ENCODE data around the gene OSBPL10.

DNA sequence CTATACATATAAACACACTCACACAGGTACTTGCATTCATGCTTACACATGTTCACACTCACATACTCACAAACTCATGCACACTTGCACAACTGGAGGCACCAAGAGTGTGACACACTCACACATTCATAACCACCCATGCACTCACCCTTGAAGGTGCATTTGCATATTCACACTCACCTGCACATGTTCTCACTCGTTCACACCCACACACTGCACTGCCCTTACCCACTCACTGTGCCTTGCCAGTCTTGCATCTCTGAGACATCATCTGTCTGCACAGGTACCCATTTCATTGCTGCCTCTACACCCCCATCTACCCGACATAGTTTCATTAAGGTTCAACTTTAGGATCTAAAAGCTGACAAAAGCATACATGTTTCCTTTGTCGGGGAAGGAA is 95.8 kb downstream of the OSBPL10 start:
- TF ChIP-seq, protein P1, sequence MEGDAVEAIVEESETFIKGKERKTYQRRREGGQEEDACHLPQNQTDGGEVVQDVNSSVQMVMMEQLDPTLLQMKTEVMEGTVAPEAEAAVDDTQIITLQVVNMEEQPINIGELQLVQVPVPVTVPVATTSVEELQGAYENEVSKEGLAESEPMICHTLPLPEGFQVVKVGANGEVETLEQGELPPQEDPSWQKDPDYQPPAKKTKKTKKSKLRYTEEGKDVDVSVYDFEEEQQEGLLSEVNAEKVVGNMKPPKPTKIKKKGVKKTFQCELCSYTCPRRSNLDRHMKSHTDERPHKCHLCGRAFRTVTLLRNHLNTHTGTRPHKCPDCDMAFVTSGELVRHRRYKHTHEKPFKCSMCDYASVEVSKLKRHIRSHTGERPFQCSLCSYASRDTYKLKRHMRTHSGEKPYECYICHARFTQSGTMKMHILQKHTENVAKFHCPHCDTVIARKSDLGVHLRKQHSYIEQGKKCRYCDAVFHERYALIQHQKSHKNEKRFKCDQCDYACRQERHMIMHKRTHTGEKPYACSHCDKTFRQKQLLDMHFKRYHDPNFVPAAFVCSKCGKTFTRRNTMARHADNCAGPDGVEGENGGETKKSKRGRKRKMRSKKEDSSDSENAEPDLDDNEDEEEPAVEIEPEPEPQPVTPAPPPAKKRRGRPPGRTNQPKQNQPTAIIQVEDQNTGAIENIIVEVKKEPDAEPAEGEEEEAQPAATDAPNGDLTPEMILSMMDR (IDR thresholded peaks at IDR 0.05) = no peak
- TF ChIP-seq POLR2A (IDR thresholded peaks at IDR 0.05) = no peak
